Measurements from ENCODE around the gene ADAMTS7.
"Not testable (repeated sequence)": the region's sequence is repeated elsewhere in the genome, so short reads cannot be mapped to it uniquely, and the experiment has no call there.

DNA sequence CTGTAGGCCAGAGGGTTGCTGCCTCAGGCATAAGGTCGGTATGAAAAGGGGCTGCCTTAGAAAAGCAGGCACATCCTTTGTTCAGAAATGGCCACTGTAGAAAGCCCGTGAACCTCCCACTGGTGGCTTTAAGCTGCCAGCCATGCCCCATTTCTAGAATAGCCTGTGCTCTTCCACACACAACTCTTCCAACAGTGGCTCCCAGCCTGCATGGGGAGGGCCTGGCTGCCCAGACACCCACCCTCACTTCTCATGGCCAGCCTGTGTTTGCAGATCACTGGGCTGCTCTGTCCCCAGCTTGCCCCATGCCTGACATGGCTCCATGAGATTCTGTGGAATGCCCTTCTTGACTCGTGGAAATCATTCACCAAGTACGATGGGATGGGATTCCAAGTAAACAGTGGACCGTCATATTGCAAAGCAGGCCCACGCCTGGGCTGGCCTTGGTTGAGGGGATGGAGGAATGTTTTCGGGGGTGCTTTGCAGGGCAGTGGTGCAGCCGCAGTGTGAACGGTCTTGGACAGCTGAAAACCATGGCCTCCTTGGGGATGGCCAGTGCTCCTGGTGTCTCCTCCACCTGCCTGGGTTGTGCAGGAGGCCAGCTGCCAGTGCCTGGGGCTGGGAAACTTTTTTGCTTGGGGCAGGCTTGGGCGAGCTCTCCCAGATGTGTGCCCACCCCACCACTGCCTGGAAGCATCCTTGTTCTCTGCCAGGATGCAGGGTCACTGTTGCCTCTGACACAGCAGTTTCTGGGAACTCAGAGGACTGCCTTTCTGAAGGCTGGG, 57.3 kb downstream of the ADAMTS7 start:
- TF ChIP-seq, protein P1, sequence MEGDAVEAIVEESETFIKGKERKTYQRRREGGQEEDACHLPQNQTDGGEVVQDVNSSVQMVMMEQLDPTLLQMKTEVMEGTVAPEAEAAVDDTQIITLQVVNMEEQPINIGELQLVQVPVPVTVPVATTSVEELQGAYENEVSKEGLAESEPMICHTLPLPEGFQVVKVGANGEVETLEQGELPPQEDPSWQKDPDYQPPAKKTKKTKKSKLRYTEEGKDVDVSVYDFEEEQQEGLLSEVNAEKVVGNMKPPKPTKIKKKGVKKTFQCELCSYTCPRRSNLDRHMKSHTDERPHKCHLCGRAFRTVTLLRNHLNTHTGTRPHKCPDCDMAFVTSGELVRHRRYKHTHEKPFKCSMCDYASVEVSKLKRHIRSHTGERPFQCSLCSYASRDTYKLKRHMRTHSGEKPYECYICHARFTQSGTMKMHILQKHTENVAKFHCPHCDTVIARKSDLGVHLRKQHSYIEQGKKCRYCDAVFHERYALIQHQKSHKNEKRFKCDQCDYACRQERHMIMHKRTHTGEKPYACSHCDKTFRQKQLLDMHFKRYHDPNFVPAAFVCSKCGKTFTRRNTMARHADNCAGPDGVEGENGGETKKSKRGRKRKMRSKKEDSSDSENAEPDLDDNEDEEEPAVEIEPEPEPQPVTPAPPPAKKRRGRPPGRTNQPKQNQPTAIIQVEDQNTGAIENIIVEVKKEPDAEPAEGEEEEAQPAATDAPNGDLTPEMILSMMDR (conservative IDR thresholded peaks at IDR 0.05; ENCODE audit: low read depth, low read length): not testable (repeated sequence)
- TF ChIP-seq EZH2 (IDR thresholded peaks at IDR 0.05; ENCODE audit: low read length, unreplicated experiment); EZH2phosphoT487 (IDR thresholded peaks at IDR 0.05; ENCODE audit: borderline replicate concordance, low read length): not testable (repeated sequence)

Measured in PC-3 (cell line).